OCI-LY1 (cell line): ENCODE results near the gene SLC5A11.

Experiments
- CTCF ChIP-seq: fragments of 200-600 bp; sonication (generic), shearing (Covaris generic); IDR thresholded peaks from 2 replicates; pipeline ENCODE4 v1.5.1; 2017; ENCODE audit warnings: mild to moderate bottlenecking, antibody characterized with exemption, low read length, moderate library complexity, mixed read lengths
- EZH2 ChIP-seq: fragments of 200-600 bp; sonication (generic), shearing (Covaris generic); IDR thresholded peaks from 2 replicates; pipeline ENCODE4 v1.8.0; 2017; ENCODE audit warnings: borderline replicate concordance, mixed run types, mild to moderate bottlenecking, antibody characterized with exemption, low read length, moderate library complexity, mixed read lengths

- TF ChIP-seq CTCF: no peak
- TF ChIP-seq EZH2: no peak
These were observed 93.5 kb downstream of the SLC5A11 start for GRCh38 chr16:24939224-24939623.
